HepG2 (cell line): ENCODE measurements around the gene SLFNL1. TPM values are rescaled to one million over a fixed set of nuclear protein-coding genes. Genes with fewer than 3 reads are reported as not detected.
A peak's percentile ranks its signal among the peaks of the same experiment; 100 is the strongest.

Experiments used
- ATAC-seq: fragments of 200-7000 bp; cut with Tn5 transposase; 3 replicates; pipeline ENCODE4 v1.9.1; 2020; ENCODE audit warnings: mild to moderate bottlenecking, moderate library complexity
- BruUV-seq: library from RNA; stranded (reverse); fragments of 400-500 nt; replicated peaks from 2 replicates; lab custom pipeline; 2021; lab: Mats Ljungman, UMichigan
- CTCF ChIA-PET: fragments of 300-600 bp; formaldehyde crosslinking; extraction: SDS; loops from one replicate; lab custom pipeline; 2021; ENCODE audit warnings: low total read pairs, inconsistent platforms, low intra/inter-chr PET ratio; lab: Yijun Ruan, JAX
- POLR2A ChIA-PET: fragments of 350-600 bp; sonication (Branson Sonifier 250); formaldehyde crosslinking; loops from one replicate; lab custom pipeline; 2020; ENCODE audit warnings: antibody characterized with exemption, inconsistent platforms; lab: Yijun Ruan, JAX
- DNase-seq: peaks from one replicate; pipeline ENCODE4 v3.0.0-alpha.2; 2015; ENCODE audit warnings: low spot score
- FAIRE-seq: peaks from 3 replicates; lab custom pipeline; 2011; peaks lifted over from hg19 to GRCh38; lab: Jason Lieb, UNC
- H2AFZ ChIP-seq: one replicate; pipeline ENCODE4 v1.6.1; 2011; ENCODE audit warnings: low read length, inconsistent platforms
- H3K27ac ChIP-seq: fragments of 300-600 bp; 3 replicates; pipeline ENCODE4 v1.8.0; 2011; ENCODE audit warnings: mixed run types, mild to moderate bottlenecking, mixed read lengths, low read length, inconsistent platforms; ENCODE audit not compliant: insufficient read depth; ENCODE audit errors: extremely low read length
- H3K27me3 ChIP-seq, 2 experiments: fragments of 200-600 bp in 1 of 2; 2 replicates in 1 of 2; 3 replicates in 1 of 2; pipeline versions ENCODE4 v1.6.0 to v1.8.0; 2011; ENCODE audit warnings: low read length in 2 of 2, mild to moderate bottlenecking in 2 of 2, moderate library complexity in 2 of 2, inconsistent platforms in 1 of 2; ENCODE audit not compliant: insufficient read depth in 2 of 2, control insufficient read depth in 1 of 2
- H3K36me3 ChIP-seq, 2 experiments: fragments of 200-600 bp in 1 of 2; replicated peaks in 1 of 2; 2 replicates in 1 of 2; 3 replicates in 1 of 2; pipeline versions ENCODE4 v1.5.1 to v1.8.0; 2011; ENCODE audit warnings: low read length in 2 of 2, inconsistent platforms in 1 of 2; ENCODE audit not compliant: insufficient read depth in 2 of 2, control insufficient read depth in 1 of 2
- H3K4me1 ChIP-seq: 2 replicates; pipeline ENCODE4 v1.5.1; 2012; ENCODE audit warnings: low read length, inconsistent platforms; ENCODE audit not compliant: insufficient read depth
- H3K4me2 ChIP-seq: 2 replicates; pipeline ENCODE4 v1.6.0; 2011; ENCODE audit warnings: low read depth, low read length, inconsistent platforms
- H3K4me3 ChIP-seq, 3 experiments: fragments of 200-600 bp in 1 of 3; sonication (generic), shearing (Covaris generic) in 1 of 3; replicated peaks in 1 of 3; 2 replicates each; pipeline ENCODE4 v1.5.1; 2011 to 2016; ENCODE audit warnings: low read length in 3 of 3, inconsistent platforms in 2 of 3, low read depth in 2 of 3, mild to moderate bottlenecking in 2 of 3, control low read depth in 1 of 3, mixed read lengths in 1 of 3; ENCODE audit not compliant: insufficient read depth in 1 of 3
- H3K79me2 ChIP-seq: one replicate; pipeline ENCODE4 v1.6.1; 2011; ENCODE audit warnings: low read length, inconsistent platforms; ENCODE audit not compliant: insufficient read depth
- H3K9ac ChIP-seq: 2 replicates; pipeline ENCODE4 v1.6.0; 2011; ENCODE audit warnings: mild to moderate bottlenecking, low read depth, low read length, inconsistent platforms; ENCODE audit not compliant: insufficient read depth
- H3K9me3 ChIP-seq: 2 replicates; pipeline ENCODE4 v1.5.1; 2012; ENCODE audit warnings: mild to moderate bottlenecking, low read length
- H4K20me1 ChIP-seq: 2 replicates; pipeline ENCODE4 v1.6.0; 2011; ENCODE audit warnings: inconsistent platforms, mild to moderate bottlenecking, low read length, moderate library complexity; ENCODE audit not compliant: insufficient read depth
- ARNT2 ChIP-seq: sonication (generic); formaldehyde crosslinking; IDR thresholded peaks from 2 replicates; pipeline ENCODE4 v1.8.0; 2022; ENCODE audit warnings: mild to moderate bottlenecking, low read depth, missing genetic modification reagents, moderate library complexity
- CHCHD3 ChIP-seq: sonication (generic); formaldehyde crosslinking; IDR thresholded peaks from 2 replicates; pipeline ENCODE4 v1.8.0; 2022; ENCODE audit warnings: mild to moderate bottlenecking, missing genetic modification reagents, moderate library complexity
- HNRNPUL1 ChIP-seq: fragments of 200-400 bp; formaldehyde crosslinking; IDR thresholded peaks from 2 replicates; pipeline ENCODE4 v1.6.1; 2017; ENCODE audit warnings: low read depth, mild to moderate bottlenecking, low read length, moderate library complexity
- MED1 ChIP-seq: sonication (generic); formaldehyde crosslinking; IDR thresholded peaks from 2 replicates; pipeline ENCODE4 v1.4.0; 2020; ENCODE audit warnings: missing genetic modification reagents
- NKX3-1 ChIP-seq: sonication (generic); formaldehyde crosslinking; IDR thresholded peaks from 2 replicates; pipeline ENCODE4 v1.5.0; 2020; ENCODE audit warnings: missing genetic modification reagents
- NR2C2 ChIP-seq: sonication (generic); formaldehyde crosslinking; IDR thresholded peaks from 2 replicates; pipeline ENCODE4 v1.4.0; 2020; ENCODE audit warnings: missing genetic modification reagents, mild to moderate bottlenecking, moderate library complexity, borderline replicate concordance
- PAF1 ChIP-seq: IDR thresholded peaks from 2 replicates; pipeline ENCODE4 v1.6.1; 2016; ENCODE audit warnings: missing genetic modification reagents, missing compliant biosample characterization
- PHF20 ChIP-seq: sonication (generic); formaldehyde crosslinking; IDR thresholded peaks from 2 replicates; pipeline ENCODE4 v1.5.0; 2020; ENCODE audit warnings: mild to moderate bottlenecking, missing genetic modification reagents
- POLR2A ChIP-seq, 2 experiments: IDR thresholded peaks; 2 replicates each; pipeline ENCODE4 v1.6.1; 2011; ENCODE audit warnings: low read depth in 2 of 2, low read length in 2 of 2, mild to moderate bottlenecking in 1 of 2, moderate library complexity in 1 of 2; ENCODE audit not compliant: insufficient read depth in 1 of 2
- POLR2G ChIP-seq: fragments of 200-400 bp; formaldehyde crosslinking; IDR thresholded peaks from 2 replicates; pipeline ENCODE4 v1.6.1; 2018; ENCODE audit warnings: mild to moderate bottlenecking, low read depth, low read length, moderate library complexity
- RBM22 ChIP-seq: fragments of 200-400 bp; formaldehyde crosslinking; optimal IDR thresholded peaks from 2 replicates; pipeline ENCODE3; 2017; ENCODE audit warnings: mild to moderate bottlenecking, low read length, moderate library complexity
- TRAFD1 ChIP-seq: sonication (generic); formaldehyde crosslinking; IDR thresholded peaks from 2 replicates; pipeline ENCODE4 v1.5.1; 2020; ENCODE audit warnings: missing genetic modification reagents, mild to moderate bottlenecking, borderline replicate concordance
- ZIK1 ChIP-seq: sonication (generic); formaldehyde crosslinking; IDR thresholded peaks from 2 replicates; pipeline ENCODE4 v1.5.0; 2020; ENCODE audit warnings: mild to moderate bottlenecking, low read depth, missing genetic modification reagents, borderline replicate concordance
- ZNF296 ChIP-seq: sonication (generic); formaldehyde crosslinking; conservative IDR thresholded peaks from 2 replicates; pipeline ENCODE4 v1.5.0; 2020; ENCODE audit warnings: mild to moderate bottlenecking, missing genetic modification reagents
- ZNF558 ChIP-seq: sonication (generic); formaldehyde crosslinking; IDR thresholded peaks from 2 replicates; pipeline ENCODE4 v1.9.0; 2022; ENCODE audit warnings: mild to moderate bottlenecking, missing genetic modification reagents, borderline replicate concordance
- ZNF674 ChIP-seq: sonication (generic); formaldehyde crosslinking; IDR thresholded peaks from 2 replicates; pipeline ENCODE4 v1.5.0; 2020; ENCODE audit warnings: low read depth, mild to moderate bottlenecking, missing genetic modification reagents
- ZNF749 ChIP-seq: sonication (generic); formaldehyde crosslinking; IDR thresholded peaks from 2 replicates; pipeline ENCODE4 v1.8.0; 2022; ENCODE audit warnings: mild to moderate bottlenecking, missing genetic modification reagents, moderate library complexity, borderline replicate concordance
- WGBS: methylation state at CpG from one replicate; pipeline ENCODE4 v1.1.6; 2017; ENCODE audit warnings: low lambda C conversion rate; 5-methylcytosine and 5-hydroxymethylcytosine counted together
- in situ Hi-C: cut with HindIII; loops from 2 replicates; pipeline ENCODE4 v1.10.0; 2017; ENCODE audit warnings: low pct_unique_long_range_greater_than_20kb; ENCODE audit not compliant: extremely low pct_ligation_motif_present
- intact Hi-C: fragments of 100-400 bp; cut with micrococcal nuclease; formaldehyde crosslinking; loops from one replicate; pipeline ENCODE4 v1.10.0; 2022; ENCODE audit not compliant: unreplicated experiment
- polyA plus RNA-seq, 8 experiments: library from polyadenylated mRNA; depleted of rRNA in 3 of 8; stranded (reverse) in 7 of 8; unstranded in 1 of 8; fragments of >200 nt; fragmentation: Illumina TruSeq in 4 of 8; extraction: Trizol in 4 of 8; gene quantifications; 2 replicates each; pipeline versions ENCODE4 v1.2.1 to v1.2.3, GENCODE V29; 2011 to 2016; ENCODE audit warnings: low read depth in 4 of 8, missing spikeins in 1 of 8, mixed read lengths in 1 of 8; ENCODE audit not compliant: insufficient read depth in 1 of 8
- total RNA-seq, 5 experiments: library from RNA; depleted of rRNA; stranded (reverse); fragments of >200 nt; fragmentation: Illumina TruSeq; extraction: Trizol; gene quantifications; 2 replicates each; pipeline ENCODE4 v1.2.3, GENCODE V29; 2016; ENCODE audit warnings: low read depth in 1 of 5
- TF ChIP-seq, protein P1 (sequence below): sonication (generic); formaldehyde crosslinking; IDR thresholded peaks from 2 replicates; pipeline ENCODE4 v1.5.1; 2020; ENCODE audit warnings: missing genetic modification reagents, mild to moderate bottlenecking, borderline replicate concordance
- TF ChIP-seq, protein P2 (sequence below): sonication (generic); formaldehyde crosslinking; IDR thresholded peaks from 2 replicates; pipeline ENCODE4 v1.4.0; 2020; ENCODE audit warnings: mild to moderate bottlenecking, missing genetic modification reagents

Gene SLFNL1
- total and polyA plus RNA-seq, 2 of the 13 experiments (the other 11 are each of a cell fraction or from before 2014, with no cell fraction given) = 0.07 to 0.20 TPM

DNA sequence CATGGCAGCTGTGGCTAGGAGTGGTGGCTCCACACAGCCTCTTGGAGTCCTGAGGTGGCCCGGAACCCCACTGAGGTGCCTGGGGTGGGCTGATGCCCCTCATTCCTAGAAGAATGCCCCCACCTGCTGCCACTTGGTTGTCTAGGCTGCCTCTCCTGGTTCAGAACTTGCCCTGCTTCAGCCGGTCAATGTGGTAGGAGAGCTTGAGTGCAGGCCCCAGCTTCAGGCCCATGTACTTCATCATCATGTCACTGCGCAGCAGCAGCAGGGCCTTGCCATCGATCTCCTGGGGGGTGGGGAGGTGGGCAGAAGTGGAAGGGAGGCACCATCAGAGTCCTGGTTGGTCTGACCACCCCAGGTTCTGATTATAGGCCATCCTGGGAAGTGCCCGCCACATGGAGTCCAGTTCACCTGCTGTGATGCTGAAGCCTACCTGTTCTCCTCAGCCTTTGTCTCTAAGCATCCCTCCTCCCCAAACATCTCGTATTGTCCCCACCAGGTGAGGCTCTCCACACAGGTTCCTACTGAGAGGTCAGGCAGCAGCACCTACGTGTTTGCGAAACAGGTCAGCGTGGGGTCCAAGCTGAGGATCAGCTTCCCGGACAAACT lies 6.6 kb upstream of the SLFNL1 start:
- CTCF ChIA-PET = no interaction called here
- Histone ChIP-seq H3K9me3 (no peaks in the 10 kb centered on the region), H3K27me3 (no peaks in the 10 kb centered on the region), H3K4me3 (no peak overlapping the region), H3K36me3 (peaks cover 11 to 28% of the 10 kb centered on the region in 2 experiments), H4K20me1 (no peaks in the 10 kb centered on the region; the same call in 1 of the 2 replicates), H3K9ac (no peak overlapping the region), H3K79me2 (no peaks in the 10 kb centered on the region), H3K4me1 (peaks cover 23% of the 10 kb centered on the region), H3K27ac (no peak overlapping the region), H3K4me2 (no peak overlapping the region), H2AFZ (no peak overlapping the region)
- intact Hi-C loops = no loop called here
- no TSS peak for BruUV-seq
- in situ Hi-C loops = no loop called here
- WGBS = 98% methylated on average over 5 of the region's 10 CpGs
- no peak for DNase-seq
- POLR2A ChIA-PET = no interaction called here
- no peak for TF ChIP-seq ZNF558 (CRISPR knock-in tag)
- TF ChIP-seq RBM22 = peak; percentile 61
- no peak for TF ChIP-seq CHCHD3
- no peak for TF ChIP-seq ZNF749 (CRISPR knock-in tag)
- peak in 1 of 2 experiments; percentile 17; a peak in 1 of 4 replicates for TF ChIP-seq POLR2A (IDR thresholded peaks at IDR 0.05; ENCODE audit: insufficient read depth in 1 of 2, low read depth in 2 of 2, low read length in 2 of 2)
- no peak for TF ChIP-seq MED1
- TF ChIP-seq ZIK1 = no peak
- TF ChIP-seq ZNF296 = no peak
- no peak for TF ChIP-seq ZNF674 (CRISPR knock-in tag)
- no peak for TF ChIP-seq NR2C2 (CRISPR knock-in tag)
- TF ChIP-seq, protein P1, sequence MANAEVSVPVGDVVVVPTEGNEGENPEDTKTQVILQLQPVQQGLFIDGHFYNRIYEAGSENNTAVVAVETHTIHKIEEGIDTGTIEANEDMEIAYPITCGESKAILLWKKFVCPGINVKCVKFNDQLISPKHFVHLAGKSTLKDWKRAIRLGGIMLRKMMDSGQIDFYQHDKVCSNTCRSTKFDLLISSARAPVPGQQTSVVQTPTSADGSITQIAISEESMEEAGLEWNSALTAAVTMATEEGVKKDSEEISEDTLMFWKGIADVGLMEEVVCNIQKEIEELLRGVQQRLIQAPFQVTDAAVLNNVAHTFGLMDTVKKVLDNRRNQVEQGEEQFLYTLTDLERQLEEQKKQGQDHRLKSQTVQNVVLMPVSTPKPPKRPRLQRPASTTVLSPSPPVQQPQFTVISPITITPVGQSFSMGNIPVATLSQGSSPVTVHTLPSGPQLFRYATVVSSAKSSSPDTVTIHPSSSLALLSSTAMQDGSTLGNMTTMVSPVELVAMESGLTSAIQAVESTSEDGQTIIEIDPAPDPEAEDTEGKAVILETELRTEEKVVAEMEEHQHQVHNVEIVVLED (CRISPR knock-in tag) = no peak
- TF ChIP-seq PAF1 = no peak
- TF ChIP-seq TRAFD1 (CRISPR knock-in tag) = no peak
- TF ChIP-seq ARNT2 (CRISPR knock-in tag) = no peak
- TF ChIP-seq HNRNPUL1 = no peak
- TF ChIP-seq NKX3-1 (CRISPR knock-in tag) = no peak
- peak; percentile 27; the same call in 1 of the 2 replicates for TF ChIP-seq POLR2G
- TF ChIP-seq, protein P2, sequence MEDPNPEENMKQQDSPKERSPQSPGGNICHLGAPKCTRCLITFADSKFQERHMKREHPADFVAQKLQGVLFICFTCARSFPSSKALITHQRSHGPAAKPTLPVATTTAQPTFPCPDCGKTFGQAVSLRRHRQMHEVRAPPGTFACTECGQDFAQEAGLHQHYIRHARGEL (CRISPR knock-in tag) = no peak
- no peak for TF ChIP-seq PHF20
- ATAC-seq = no peak
- no peak for FAIRE-seq
